Neural cell (in vitro differentiated cells): Measurements from ENCODE around the gene NFS1.

ENCODE experiments used
- CTCF ChIP-seq: fragments of 450-650 bp; IDR thresholded peaks from 2 replicates; pipeline ENCODE4 v1.5.1; 2014; ENCODE audit warnings: antibody characterized with exemption, mild to moderate bottlenecking, moderate library complexity; ENCODE audit not compliant: poor library complexity, severe bottlenecking
- EP300 ChIP-seq: fragments of 450-650 bp; conservative IDR thresholded peaks from 2 replicates; pipeline ENCODE4 v1.6.1; 2014; ENCODE audit warnings: antibody characterized with exemption, mild to moderate bottlenecking, moderate library complexity; ENCODE audit not compliant: poor library complexity, severe bottlenecking
- EZH2 ChIP-seq: fragments of 200-600, 300-800 bp; shearing (Covaris generic), sonication (generic); IDR thresholded peaks from 2 replicates; pipeline ENCODE4 v1.6.1; 2014; ENCODE audit warnings: antibody characterized with exemption, low read length, borderline replicate concordance, mild to moderate bottlenecking; ENCODE audit not compliant: insufficient read depth, poor library complexity, severe bottlenecking
- POLR2AphosphoS5 ChIP-seq: IDR thresholded peaks from 2 replicates; pipeline ENCODE4 v1.6.1; 2012
- RAD21 ChIP-seq: fragments of 450-650 bp; conservative IDR thresholded peaks from 2 replicates; pipeline ENCODE4 v1.6.1; 2014; ENCODE audit warnings: antibody characterized with exemption, mild to moderate bottlenecking, moderate library complexity
- SMC3 ChIP-seq: fragments of 450-650 bp; conservative IDR thresholded peaks from 2 replicates; pipeline ENCODE4 v1.6.1; 2014; ENCODE audit warnings: antibody characterized with exemption, mild to moderate bottlenecking, moderate library complexity; ENCODE audit not compliant: poor library complexity
- TAF1 ChIP-seq: IDR thresholded peaks from 2 replicates; pipeline ENCODE4 v1.6.1; 2012; ENCODE audit warnings: low read depth

GRCh38 chr20:35741892-35742740, 43.0 kb upstream of the NFS1 start, which contains the start of gene RBM39:
- TF ChIP-seq CTCF = peak; percentile 75
- TF ChIP-seq EZH2 = no peak
- TF ChIP-seq POLR2AphosphoS5 = peak; percentile 98
- peak; percentile 89 for TF ChIP-seq EP300
- peak; percentile 48 for TF ChIP-seq SMC3
- peak; percentile 94 for TF ChIP-seq TAF1
- TF ChIP-seq RAD21 = no peak
